ENCODE results near the gene PDE1C. TPM values are rescaled to one million over a fixed set of nuclear protein-coding genes. Genes with fewer than 3 reads are reported as not detected.

Gene PDE1C
- total RNA-seq, 1 experiment from 2014 or later: 14.1 TPM

DNA sequence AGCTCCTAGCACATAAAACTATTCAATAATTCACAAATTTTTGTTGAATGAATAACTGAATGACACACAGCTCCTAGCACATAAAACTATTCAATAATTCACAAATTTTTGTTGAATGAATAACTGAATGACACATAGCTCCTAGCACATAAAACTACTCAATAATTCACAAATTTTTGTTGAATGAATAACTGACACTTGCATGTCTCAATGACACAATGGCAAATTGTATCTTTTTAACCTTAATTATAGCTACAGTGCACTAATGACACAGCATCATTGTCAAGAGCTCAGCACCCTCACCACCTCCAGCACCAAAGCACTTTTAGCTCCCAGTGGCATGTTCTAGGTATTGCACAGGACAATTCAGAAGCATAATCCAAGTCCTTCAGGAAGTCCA, 131.6 kb downstream of the PDE1C start:
- Histone ChIP-seq H3K9me2 (replicated peaks; ENCODE audit: low read length) (no peaks in the 10 kb centered on the region), H3K27ac (ENCODE audit: low read length) (peak overlapping the region; percentile 63), H3F3A (ENCODE audit: low read length, unreplicated experiment) (peaks cover 10% of the 10 kb centered on the region), H3K9me3 (ENCODE audit: low read length) (no peaks in the 10 kb centered on the region), H4K20me1 (ENCODE audit: low read length) (no peaks in the 10 kb centered on the region), H2AFZ (ENCODE audit: low read length) (no peak overlapping the region), H3K9ac (ENCODE audit: low read length) (no peak overlapping the region), H3K79me2 (ENCODE audit: low read length) (no peaks in the 10 kb centered on the region), H3K4me1 (ENCODE audit: insufficient read depth, low read length) (peaks cover 63% of the 10 kb centered on the region), H3K4me2 (ENCODE audit: low read length) (peak overlapping the region; percentile 54), H3K27me3 (ENCODE audit: low read length) (no peaks in the 10 kb centered on the region), H3K4me3 (ENCODE audit: low read length) (no peak overlapping the region), H3K36me3 (ENCODE audit: low read depth, low read length) (no peaks in the 10 kb centered on the region)
- CTCF ChIA-PET: interaction anchor here (0.6 to 1.7 kb wide), 4 partner anchors 10 to 225 kb away, joined by 3 to 12 read pairs (median 8); no protein-coding TSS in a partner anchor
- ATAC-seq: peak; percentile 71
- POLR2A ChIA-PET (ENCODE audit: unreplicated experiment): interaction anchor here (0.6 to 1.2 kb wide), 4 partner anchors 9 to 224 kb away, joined by 3 to 12 read pairs (median 6); no protein-coding TSS in a partner anchor
- DNase-seq: peak; percentile 85
- intact Hi-C loops (cut with micrococcal nuclease): loop anchor here (1.0 to 5.0 kb wide), 8 partner anchors 10 to 266 kb away; no protein-coding TSS in a partner anchor
- BruUV-seq (replicated peaks): no TSS peak
- TF ChIP-seq EZH2phosphoT487 (IDR thresholded peaks at IDR 0.05; ENCODE audit: borderline replicate concordance, low read length): no peak
- TF ChIP-seq, protein P1, sequence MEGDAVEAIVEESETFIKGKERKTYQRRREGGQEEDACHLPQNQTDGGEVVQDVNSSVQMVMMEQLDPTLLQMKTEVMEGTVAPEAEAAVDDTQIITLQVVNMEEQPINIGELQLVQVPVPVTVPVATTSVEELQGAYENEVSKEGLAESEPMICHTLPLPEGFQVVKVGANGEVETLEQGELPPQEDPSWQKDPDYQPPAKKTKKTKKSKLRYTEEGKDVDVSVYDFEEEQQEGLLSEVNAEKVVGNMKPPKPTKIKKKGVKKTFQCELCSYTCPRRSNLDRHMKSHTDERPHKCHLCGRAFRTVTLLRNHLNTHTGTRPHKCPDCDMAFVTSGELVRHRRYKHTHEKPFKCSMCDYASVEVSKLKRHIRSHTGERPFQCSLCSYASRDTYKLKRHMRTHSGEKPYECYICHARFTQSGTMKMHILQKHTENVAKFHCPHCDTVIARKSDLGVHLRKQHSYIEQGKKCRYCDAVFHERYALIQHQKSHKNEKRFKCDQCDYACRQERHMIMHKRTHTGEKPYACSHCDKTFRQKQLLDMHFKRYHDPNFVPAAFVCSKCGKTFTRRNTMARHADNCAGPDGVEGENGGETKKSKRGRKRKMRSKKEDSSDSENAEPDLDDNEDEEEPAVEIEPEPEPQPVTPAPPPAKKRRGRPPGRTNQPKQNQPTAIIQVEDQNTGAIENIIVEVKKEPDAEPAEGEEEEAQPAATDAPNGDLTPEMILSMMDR (conservative IDR thresholded peaks at IDR 0.05; ENCODE audit: low read depth, low read length): peak; percentile 49

DNA sequence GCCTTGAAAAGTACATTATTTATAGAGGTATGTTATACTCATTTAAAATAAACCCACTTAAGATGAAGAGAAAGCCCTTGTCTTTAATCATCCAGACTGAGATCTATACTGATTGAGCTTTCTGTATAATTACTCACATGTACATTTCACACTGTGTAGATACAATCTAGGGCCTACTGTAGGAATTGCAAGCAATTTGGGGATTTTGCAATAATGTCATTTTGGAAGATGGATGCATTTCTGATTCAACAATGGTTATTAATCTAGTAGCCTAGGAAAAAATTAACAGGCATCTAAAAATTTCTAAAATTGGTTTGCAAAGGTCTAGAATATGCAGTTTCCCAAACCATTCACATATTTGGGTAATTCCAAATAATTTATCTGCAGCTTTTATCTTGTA, 132.2 kb downstream of the PDE1C start:
- BruUV-seq (replicated peaks): no TSS peak
- no peak overlapping the region for H3K4me3 ChIP-seq (ENCODE audit: low read length)
- no peak for ATAC-seq
- H3F3A ChIP-seq (ENCODE audit: low read length, unreplicated experiment): peaks cover 10% of the 10 kb centered on the region
- H3K36me3 ChIP-seq (ENCODE audit: low read depth, low read length): no peaks in the 10 kb centered on the region
- ChIA-PET CTCF (interaction anchor here (1.5 to 1.7 kb wide), 2 partner anchors 10 to 225 kb away, joined by 8 to 12 read pairs; no protein-coding TSS in a partner anchor), POLR2A (ENCODE audit: unreplicated experiment) (interaction anchor here (0.6 to 1.2 kb wide), 3 partner anchors 122 to 1785 kb away, joined by 4 to 12 read pairs (median 5); no protein-coding TSS in a partner anchor)
- no peak for DNase-seq
- TF ChIP-seq, protein P1 (conservative IDR thresholded peaks at IDR 0.05; ENCODE audit: low read depth, low read length): no peak
- no peak for TF ChIP-seq EZH2phosphoT487 (IDR thresholded peaks at IDR 0.05; ENCODE audit: borderline replicate concordance, low read length)
- no peak for TF ChIP-seq EZH2 (IDR thresholded peaks at IDR 0.05; ENCODE audit: low read length, unreplicated experiment)
- H2AFZ ChIP-seq (ENCODE audit: low read length): no peak overlapping the region
- no peaks in the 10 kb centered on the region for H4K20me1 ChIP-seq (ENCODE audit: low read length)
- peak overlapping the region; percentile 7; the same call in 1 of the 2 replicates for H3K9ac ChIP-seq (ENCODE audit: low read length)
- intact Hi-C loops (cut with micrococcal nuclease): loop anchor here (1.0 to 5.0 kb wide), 8 partner anchors 10 to 266 kb away; no protein-coding TSS in a partner anchor
- peak overlapping the region; percentile 62 for H3K27ac ChIP-seq (ENCODE audit: low read length)
- no peaks in the 10 kb centered on the region for H3K79me2 ChIP-seq (ENCODE audit: low read length)
- H3K4me1 ChIP-seq (ENCODE audit: insufficient read depth, low read length): peaks cover 63% of the 10 kb centered on the region
- H3K9me3 ChIP-seq (ENCODE audit: low read length): no peaks in the 10 kb centered on the region
- peak overlapping the region; percentile 54 for H3K4me2 ChIP-seq (ENCODE audit: low read length)
- H3K27me3 ChIP-seq (ENCODE audit: low read length): no peaks in the 10 kb centered on the region
- no peaks in the 10 kb centered on the region for H3K9me2 ChIP-seq (replicated peaks; ENCODE audit: low read length)
